ENCODE data around the gene NTRK3.

NTRK3 gene

GRCh38 chr15:88120026-88120425 is 136.5 kb downstream of the NTRK3 start:
- no peak for DNase-seq (ENCODE audit: low read depth in 2 of 2)

DNA sequence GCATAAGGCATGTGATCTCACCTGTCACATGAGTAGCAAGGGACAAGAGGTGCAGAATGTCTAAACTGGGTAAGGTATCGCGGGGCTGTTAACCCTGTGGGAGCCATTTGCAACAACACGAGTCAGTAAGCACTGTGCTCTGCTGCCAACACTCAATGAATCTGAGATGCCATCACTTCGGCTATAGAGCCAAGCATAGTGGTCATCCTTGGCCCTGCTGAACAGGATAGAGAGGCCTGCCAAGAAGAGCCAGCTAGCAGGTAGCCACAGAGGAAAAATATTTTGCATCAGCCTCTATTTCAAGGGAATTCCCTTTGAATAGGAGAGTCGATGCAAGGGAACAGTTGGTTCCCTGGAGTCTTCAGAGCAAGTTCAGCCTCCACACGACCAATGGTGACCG is 137.8 kb downstream of the NTRK3 start:
- DNase-seq (ENCODE audit: low read depth in 2 of 2) = no peak

- DNase-seq (ENCODE audit: low read depth in 2 of 2) = no peak
Measured at GRCh38 chr15:88118035-88118434, 138.5 kb downstream of the NTRK3 start.

GRCh38 chr15:88115486-88116152 is 140.9 kb downstream of the NTRK3 start:
- no peak for DNase-seq (ENCODE audit: low read depth in 2 of 2)

DNA sequence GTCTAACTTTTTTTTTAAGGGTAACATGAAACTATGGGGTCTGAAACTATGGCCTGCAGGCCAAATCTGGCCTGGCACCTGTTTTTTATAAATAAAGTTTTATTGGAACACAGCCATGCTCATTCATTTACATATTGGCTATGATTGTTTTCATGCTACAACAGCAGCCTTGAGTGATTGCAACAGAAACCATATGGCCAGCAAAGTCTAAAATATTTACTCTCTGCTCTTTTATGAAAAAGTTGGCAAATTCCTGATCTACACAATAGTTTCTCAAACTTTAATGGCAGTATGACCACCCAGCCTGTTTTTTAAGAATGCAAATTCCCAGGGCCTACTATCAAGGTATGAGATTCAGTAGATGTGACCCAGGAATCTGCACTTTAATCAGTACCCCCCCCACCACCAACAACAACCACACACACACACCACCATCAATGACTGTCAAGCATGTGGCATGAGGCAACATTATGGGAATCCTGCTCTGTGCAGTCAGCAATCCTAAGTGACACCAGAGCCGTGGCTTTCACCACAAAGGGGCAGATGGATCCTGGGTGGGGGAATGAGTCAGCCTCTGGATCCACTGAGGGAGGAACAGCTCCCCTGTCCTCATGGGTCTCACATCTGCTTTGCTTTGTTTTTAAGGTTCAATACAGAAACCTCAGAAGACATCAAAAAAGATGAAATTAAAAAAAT is 142.8 kb downstream of the NTRK3 start:
- no peak for DNase-seq (ENCODE audit: low read depth in 2 of 2)

GRCh38 chr15:88108991-88109390 is 147.5 kb downstream of the NTRK3 start:
- DNase-seq (ENCODE audit: low read depth in 2 of 2) = no peak

GRCh38 chr15:88108477-88108876 is 148.1 kb downstream of the NTRK3 start:
- no peak for DNase-seq (ENCODE audit: low read depth in 2 of 2)

DNA sequence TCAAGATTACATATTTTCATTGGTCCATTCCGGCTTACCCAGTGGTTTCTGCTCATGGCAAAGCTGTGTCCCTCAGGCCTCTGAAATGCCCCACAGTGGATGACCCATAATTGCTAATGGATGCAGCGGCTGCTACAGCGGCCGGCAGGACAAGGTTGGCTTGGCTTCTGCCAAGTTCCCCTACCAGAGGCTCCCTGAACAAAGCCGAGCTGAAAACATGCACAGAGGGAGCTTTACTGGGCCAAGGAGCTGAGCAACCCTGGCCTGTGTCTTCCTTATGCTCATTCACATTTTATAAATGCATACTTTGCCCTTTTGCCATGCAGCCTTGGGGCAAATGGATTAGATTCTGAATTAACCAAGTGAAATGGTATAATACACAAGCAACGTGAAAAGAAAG is 150.5 kb downstream of the NTRK3 start:
- DNase-seq (ENCODE audit: low read depth in 2 of 2) = no peak

DNA sequence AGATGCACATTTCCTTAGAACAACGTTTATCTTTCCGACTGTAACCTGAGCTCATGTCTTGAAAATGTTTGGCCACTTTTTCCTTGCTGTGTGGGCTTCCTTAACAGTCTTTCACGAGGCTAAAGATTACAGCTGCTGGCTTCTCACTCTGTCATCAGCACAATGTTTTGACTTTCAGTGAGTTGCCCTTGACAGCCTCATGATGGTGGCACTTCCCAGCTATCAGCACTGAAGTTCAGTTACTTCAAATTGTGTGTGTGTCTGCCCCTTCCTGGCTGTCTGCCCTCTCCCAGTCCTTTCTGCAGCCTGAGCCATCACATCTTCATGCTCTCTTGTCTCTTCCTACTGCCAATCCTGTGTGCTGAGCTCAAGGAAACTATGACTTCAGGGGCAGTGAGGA is 152.2 kb downstream of the NTRK3 start:
- DNase-seq (ENCODE audit: low read depth in 2 of 2) = no peak

DNA sequence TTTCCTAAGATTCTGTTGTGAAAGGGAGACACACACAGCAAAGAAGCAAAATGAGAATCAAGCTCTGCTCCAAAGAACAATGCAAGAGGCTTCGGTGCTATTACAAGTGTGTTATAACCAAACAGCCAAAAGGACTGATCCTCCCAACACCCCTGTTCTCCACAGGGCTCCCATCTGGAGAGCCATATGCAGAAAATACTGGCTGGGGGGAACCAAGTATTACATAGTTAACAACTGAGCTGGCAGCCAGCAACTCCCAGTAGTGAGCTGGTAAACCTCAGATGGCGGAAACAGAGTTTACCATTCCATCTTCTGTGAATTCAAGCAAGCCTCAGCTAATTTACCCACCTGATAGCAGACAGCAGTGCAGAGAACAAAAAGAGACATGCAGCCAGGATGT is 156.4 kb downstream of the NTRK3 start:
- DNase-seq (ENCODE audit: low read depth in 2 of 2) = no peak

DNA sequence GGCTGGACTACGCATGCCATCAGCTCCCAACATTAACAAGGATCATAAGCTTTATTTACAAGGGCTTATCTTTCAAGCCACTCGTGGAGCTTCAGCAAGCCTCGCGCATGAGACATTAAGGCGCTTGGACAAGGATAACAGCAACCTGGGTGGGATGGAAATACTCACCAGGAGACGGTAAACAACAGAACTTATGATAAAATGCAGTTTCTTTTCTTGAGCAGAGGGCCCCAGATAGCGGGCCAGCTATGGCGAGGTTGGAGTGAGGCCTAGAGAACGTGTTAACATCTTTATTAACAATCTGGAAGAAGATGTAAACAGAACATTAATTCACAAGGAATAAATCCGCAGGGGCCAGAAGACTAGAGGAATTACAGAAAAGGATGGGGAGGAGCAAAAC is 158.2 kb downstream of the NTRK3 start:
- no peak for DNase-seq (ENCODE audit: low read depth in 2 of 2)

DNA sequence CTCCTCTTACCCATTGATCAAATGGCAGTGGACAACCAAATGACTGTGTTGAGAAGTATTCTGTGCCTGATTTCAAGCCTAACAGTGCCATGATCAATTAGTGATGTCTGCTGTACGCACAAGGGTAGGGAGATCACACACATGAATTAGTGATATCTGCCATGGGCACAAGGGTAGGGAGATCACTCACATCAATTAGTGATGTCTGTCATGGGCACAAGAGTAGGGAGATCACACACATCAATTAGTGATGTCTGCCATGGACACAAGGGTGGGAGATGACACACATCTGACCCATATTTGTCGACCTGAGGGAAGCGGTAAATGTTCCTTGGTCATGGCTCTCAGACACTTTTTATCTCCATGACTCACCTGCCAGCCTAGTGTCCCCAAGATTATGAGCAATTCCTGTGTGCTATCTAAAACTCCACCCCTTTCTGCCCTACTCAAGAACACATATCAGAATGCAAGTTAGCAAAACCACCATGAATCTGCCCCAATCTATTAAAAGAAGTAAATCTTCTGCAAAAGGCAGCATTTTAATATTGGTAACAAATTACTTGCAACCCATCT is 165.0 kb downstream of the NTRK3 start:
- no peak for DNase-seq (ENCODE audit: low read depth in 2 of 2)

DNA sequence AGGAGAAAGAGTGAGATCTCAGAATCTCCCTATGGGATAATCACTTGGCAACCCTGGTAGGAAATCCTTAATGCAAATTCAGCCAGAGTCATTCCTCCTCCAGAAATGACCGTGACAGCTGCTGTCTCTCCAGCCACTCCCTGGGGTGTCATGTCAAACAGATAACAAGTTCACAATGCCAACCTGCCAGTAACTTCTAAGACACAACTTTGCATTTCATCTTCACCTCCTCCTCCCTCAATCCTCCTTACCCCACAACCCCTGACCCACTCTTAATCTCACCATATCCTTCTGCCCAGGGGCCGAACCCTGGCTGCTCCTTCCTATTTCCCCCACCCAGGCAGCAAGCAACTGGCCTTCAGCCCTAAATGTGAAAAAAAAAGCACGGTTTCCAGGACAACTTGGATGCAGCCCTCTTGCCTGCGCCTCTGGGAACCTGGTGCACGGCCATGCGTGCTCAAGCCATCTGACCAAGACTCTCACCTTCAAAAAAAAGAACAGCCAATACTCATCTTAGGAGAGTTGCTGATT is 166.0 kb downstream of the NTRK3 start:
- DNase-seq (ENCODE audit: low read depth in 2 of 2) = no peak

GRCh38 chr15:88089731-88090130 is 166.8 kb downstream of the NTRK3 start:
- no peak for DNase-seq (ENCODE audit: low read depth in 2 of 2)

- no peak for DNase-seq (ENCODE audit: low read depth in 2 of 2)
Measured at GRCh38 chr15:88089024-88089620, 167.4 kb downstream of the NTRK3 start.

- DNase-seq (ENCODE audit: low read depth in 2 of 2) = no peak
Measured at GRCh38 chr15:88083811-88084760, 172.5 kb downstream of the NTRK3 start.

DNA sequence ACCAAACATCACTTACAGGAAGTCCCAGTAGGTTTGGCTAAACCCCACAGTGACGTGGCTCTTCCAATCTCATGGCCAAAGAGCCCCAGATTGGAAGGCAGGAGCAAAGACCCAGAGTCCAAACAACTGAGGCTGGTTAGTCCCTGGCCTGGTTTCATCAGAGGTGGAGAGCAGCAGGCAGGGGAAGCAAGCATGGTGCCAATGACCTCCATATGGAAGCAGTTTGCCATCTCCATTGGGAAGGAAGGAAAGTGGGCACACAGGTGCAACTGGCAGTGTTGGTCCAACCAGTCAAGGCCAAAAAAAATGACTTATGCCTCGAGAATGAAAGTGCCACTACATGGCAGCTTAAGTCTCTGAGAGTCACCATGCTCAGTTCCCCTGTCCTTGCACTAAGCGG is 175.9 kb downstream of the NTRK3 start:
- DNase-seq (ENCODE audit: low read depth in 2 of 2) = no peak

DNA sequence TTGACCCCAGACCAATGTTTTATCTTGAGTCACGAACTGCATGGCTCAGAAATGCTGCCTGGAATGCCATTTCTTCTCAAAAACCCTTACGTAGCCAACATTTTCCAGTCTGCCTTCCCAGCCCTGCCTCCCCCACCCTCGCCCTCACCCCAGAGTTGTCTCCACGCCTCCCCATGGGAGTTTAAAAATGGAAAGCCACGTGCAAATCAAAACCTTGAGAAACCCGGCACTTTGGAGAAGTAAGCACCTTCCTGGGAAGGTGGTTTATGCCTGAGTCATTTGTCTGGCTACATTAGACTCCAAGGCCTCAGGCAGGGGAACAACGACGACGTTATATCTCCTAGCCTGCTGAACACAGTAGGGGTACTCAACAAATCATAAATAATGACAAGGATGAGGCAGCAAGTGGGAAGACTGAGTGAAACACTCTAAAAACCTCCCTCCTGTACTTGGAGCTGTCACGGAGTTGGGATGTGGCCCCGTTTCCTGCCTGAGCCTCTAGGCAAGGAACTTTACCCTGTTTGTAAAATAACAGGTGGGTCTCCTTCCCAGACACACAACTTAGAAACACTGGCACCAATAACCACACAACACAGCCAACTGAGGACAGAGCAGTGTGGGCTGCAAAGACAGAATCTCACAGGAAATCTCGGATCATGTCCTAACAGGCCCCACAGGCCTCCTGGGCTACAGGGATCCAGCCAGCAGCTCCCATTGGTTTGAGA is 179.1 kb downstream of the NTRK3 start:
- no peak for DNase-seq (ENCODE audit: low read depth in 2 of 2)

- no peak for DNase-seq (ENCODE audit: low read depth in 2 of 2)
Measured at GRCh38 chr15:88076328-88076727, 180.2 kb downstream of the NTRK3 start.

- no peak for DNase-seq (ENCODE audit: low read depth in 2 of 2)
Measured at GRCh38 chr15:88075102-88075501, 181.4 kb downstream of the NTRK3 start.

GRCh38 chr15:88074386-88074785 is 182.2 kb downstream of the NTRK3 start:
- DNase-seq (ENCODE audit: low read depth in 2 of 2) = no peak

Measured in stimulated activated CD8-positive, alpha-beta memory T cell treated with anti-CD3 and anti-CD28 coated beads, Interleukin-15, amount 100 ng/mL, for 4 hours (primary cell).